Trophoblast cell (in vitro differentiated cells and primary cell): Measurements from ENCODE around the gene EFNA5.

Experiments
- DNase-seq, 2 donors: peaks; one replicate each; pipeline ENCODE4 v3.0.0-alpha.2; 2016
- H2AFZ ChIP-seq: 2 replicates; pipeline ENCODE4 v1.6.1; 2013; ENCODE audit warnings: low read length, moderate library complexity, mild to moderate bottlenecking; ENCODE audit not compliant: insufficient read depth, poor library complexity
- H2AK5ac ChIP-seq: 2 replicates; pipeline ENCODE4 v1.6.1; 2013; ENCODE audit warnings: mild to moderate bottlenecking, low read length
- H2BK120ac ChIP-seq: 2 replicates; pipeline ENCODE4 v1.6.1; 2013; ENCODE audit warnings: low read length, mild to moderate bottlenecking, moderate library complexity; ENCODE audit not compliant: insufficient read depth, poor library complexity
- H2BK12ac ChIP-seq: 2 replicates; pipeline ENCODE4 v1.6.1; 2013; ENCODE audit warnings: mild to moderate bottlenecking, low read length, moderate library complexity
- H2BK5ac ChIP-seq: 2 replicates; pipeline ENCODE4 v1.6.1; 2013; ENCODE audit warnings: low read length, low read depth, moderate library complexity, mild to moderate bottlenecking; ENCODE audit not compliant: poor library complexity
- H3K14ac ChIP-seq: 2 replicates; pipeline ENCODE4 v1.6.1; 2013; ENCODE audit warnings: mild to moderate bottlenecking, low read length
- H3K18ac ChIP-seq: 2 replicates; pipeline ENCODE4 v1.6.1; 2013; ENCODE audit warnings: mild to moderate bottlenecking, low read length
- H3K23ac ChIP-seq: 2 replicates; pipeline ENCODE4 v1.6.1; 2013; ENCODE audit warnings: low read length
- H3K27ac ChIP-seq: 2 replicates; pipeline ENCODE4 v1.5.1; 2013; ENCODE audit warnings: low read depth, mild to moderate bottlenecking, inconsistent platforms, low read length, moderate library complexity
- H3K27me3 ChIP-seq: 2 replicates; pipeline ENCODE4 v1.6.1; 2013; ENCODE audit warnings: inconsistent platforms, mild to moderate bottlenecking, low read length, moderate library complexity; ENCODE audit not compliant: insufficient read depth
- H3K36me3 ChIP-seq, 2 experiments: 1 replicate in 1 of 2; 2 replicates in 1 of 2; pipeline ENCODE4 v1.6.1; 2013; ENCODE audit warnings: low read length in 2 of 2, mild to moderate bottlenecking in 2 of 2, moderate library complexity in 1 of 2; ENCODE audit not compliant: insufficient read depth in 2 of 2, control insufficient read depth in 1 of 2
- H3K4ac ChIP-seq: 2 replicates; pipeline ENCODE4 v1.6.1; 2013; ENCODE audit warnings: low read depth, mild to moderate bottlenecking, low read length, moderate library complexity
- H3K4me1 ChIP-seq, 2 experiments: 1 replicate in 1 of 2; 2 replicates in 1 of 2; pipeline ENCODE4 v1.6.1; 2013; ENCODE audit warnings: low read length in 2 of 2, mild to moderate bottlenecking in 2 of 2, moderate library complexity in 1 of 2; ENCODE audit not compliant: insufficient read depth in 2 of 2, control insufficient read depth in 1 of 2
- H3K4me2 ChIP-seq: 2 replicates; pipeline ENCODE4 v1.6.1; 2013; ENCODE audit warnings: inconsistent platforms, mild to moderate bottlenecking, low read length, moderate library complexity
- H3K4me3 ChIP-seq: 2 replicates; pipeline ENCODE4 v1.5.1; 2013; ENCODE audit warnings: mild to moderate bottlenecking, low read depth, low read length, inconsistent platforms
- H3K79me1 ChIP-seq: one replicate; pipeline ENCODE4 v1.6.1; 2013; ENCODE audit warnings: low read length
- H3K79me2 ChIP-seq: 2 replicates; pipeline ENCODE4 v1.6.1; 2013; ENCODE audit warnings: low read length, mild to moderate bottlenecking; ENCODE audit not compliant: control insufficient read depth, insufficient read depth, poor library complexity
- H3K9ac ChIP-seq: 2 replicates; pipeline ENCODE4 v1.6.1; 2013; ENCODE audit warnings: mild to moderate bottlenecking, low read length
- H3K9me3 ChIP-seq: 2 replicates; pipeline ENCODE4 v1.6.1; 2013; ENCODE audit warnings: low read depth, mild to moderate bottlenecking, control low read depth, inconsistent platforms, low read length; ENCODE audit not compliant: insufficient read depth
- H4K12ac ChIP-seq: 2 replicates; pipeline ENCODE4 v1.6.1; 2013; ENCODE audit warnings: low read depth, mild to moderate bottlenecking, low read length, moderate library complexity
- H4K8ac ChIP-seq: 2 replicates; pipeline ENCODE4 v1.6.1; 2013; ENCODE audit warnings: low read depth, mild to moderate bottlenecking, low read length, moderate library complexity
- H4K91ac ChIP-seq: one replicate; pipeline ENCODE4 v1.6.1; 2013; ENCODE audit warnings: low read depth, mild to moderate bottlenecking, low read length, moderate library complexity
- WGBS: extraction: QIAGEN DNeasy Blood & Tissue Kit; methylation state at CpG from one replicate; pipeline ENCODE4 v1.1.7; 2013; ENCODE audit warnings: missing lambda C conversion rate; ENCODE audit not compliant: insufficient read length, insufficient coverage; ENCODE audit errors: extremely low coverage; 5-methylcytosine and 5-hydroxymethylcytosine counted together

EFNA5 gene

DNA sequence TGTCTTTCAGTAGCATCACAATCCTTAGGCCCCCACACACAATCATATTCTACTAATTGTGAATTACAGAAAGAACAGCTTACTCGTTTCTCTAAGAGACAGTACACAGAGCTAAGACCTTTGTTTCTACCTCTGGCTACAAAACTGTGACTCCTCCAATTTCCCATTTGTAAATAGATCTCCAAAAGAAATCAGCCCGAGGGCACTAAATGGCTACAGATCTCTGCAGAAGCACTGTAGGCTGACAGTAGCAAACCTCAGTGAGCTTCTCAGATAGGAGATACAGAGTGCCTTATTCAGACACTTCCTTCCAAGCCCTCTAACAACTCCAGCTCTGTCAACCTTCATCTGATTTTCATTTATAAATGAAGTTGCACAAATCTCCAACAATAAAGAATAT lies 51.0 kb downstream of the EFNA5 start:
- no peak overlapping the region for H2AK5ac ChIP-seq
- no peaks in the 10 kb centered on the region for H3K4me1 ChIP-seq
- no peak overlapping the region for H4K91ac ChIP-seq
- no peaks in the 10 kb centered on the region for H3K79me2 ChIP-seq
- H4K8ac ChIP-seq: no peak overlapping the region
- no peak overlapping the region for H3K18ac ChIP-seq
- no peak overlapping the region for H4K12ac ChIP-seq
- H2BK5ac ChIP-seq: no peak overlapping the region
- H2BK12ac ChIP-seq: no peak overlapping the region
- no peak overlapping the region for H3K14ac ChIP-seq
- no peaks in the 10 kb centered on the region for H3K79me1 ChIP-seq
- no peak overlapping the region for H3K4me3 ChIP-seq
- no peak for DNase-seq
- H3K9ac ChIP-seq: no peak overlapping the region
- no peaks in the 10 kb centered on the region for H3K36me3 ChIP-seq
- no CpG with 5 or more reads among the region's 2 CpGs for WGBS
- H2AFZ ChIP-seq: no peak overlapping the region
- no peak overlapping the region for H2BK120ac ChIP-seq
- no peak overlapping the region for H3K4ac ChIP-seq
- no peak overlapping the region for H3K27ac ChIP-seq
- no peak overlapping the region for H3K4me2 ChIP-seq
- no peaks in the 10 kb centered on the region for H3K27me3 ChIP-seq
- no peaks in the 10 kb centered on the region for H3K9me3 ChIP-seq
- no peak overlapping the region for H3K23ac ChIP-seq

DNA sequence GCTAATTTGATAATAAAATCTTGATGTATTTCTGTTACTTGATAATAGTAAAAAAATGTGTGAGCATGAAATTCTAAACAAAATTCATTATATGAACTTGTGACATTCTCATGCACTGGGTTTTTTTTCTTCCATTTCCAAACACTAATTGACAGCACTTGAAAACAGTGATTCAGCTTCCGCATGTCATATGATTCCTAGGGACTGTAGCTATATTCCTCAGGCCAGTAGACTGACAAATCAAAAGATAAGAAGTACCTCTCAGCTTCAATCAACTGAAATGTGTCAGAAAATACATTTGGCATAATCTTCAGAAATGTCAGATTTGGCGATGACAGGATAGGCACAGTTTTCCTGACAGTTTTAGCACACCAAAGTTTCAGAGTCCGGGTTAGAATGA lies 52.5 kb downstream of the EFNA5 start:
- Histone ChIP-seq H2BK12ac (no peak overlapping the region), H3K9ac (no peak overlapping the region), H3K4me3 (no peak overlapping the region), H4K12ac (no peak overlapping the region), H3K27ac (no peak overlapping the region), H3K36me3 (no peaks in the 10 kb centered on the region), H2BK5ac (no peak overlapping the region), H3K79me2 (no peaks in the 10 kb centered on the region), H3K79me1 (no peaks in the 10 kb centered on the region), H3K4me1 (no peaks in the 10 kb centered on the region), H2AFZ (no peak overlapping the region), H3K14ac (no peak overlapping the region), H2BK120ac (no peak overlapping the region), H3K18ac (no peak overlapping the region), H3K23ac (no peak overlapping the region), H2AK5ac (no peak overlapping the region), H4K8ac (no peak overlapping the region), H3K27me3 (no peaks in the 10 kb centered on the region), H3K9me3 (no peaks in the 10 kb centered on the region), H3K4me2 (no peak overlapping the region), H4K91ac (no peak overlapping the region), H3K4ac (no peak overlapping the region)
- no peak for DNase-seq
- no CpG with 5 or more reads among the region's 3 CpGs for WGBS

DNA sequence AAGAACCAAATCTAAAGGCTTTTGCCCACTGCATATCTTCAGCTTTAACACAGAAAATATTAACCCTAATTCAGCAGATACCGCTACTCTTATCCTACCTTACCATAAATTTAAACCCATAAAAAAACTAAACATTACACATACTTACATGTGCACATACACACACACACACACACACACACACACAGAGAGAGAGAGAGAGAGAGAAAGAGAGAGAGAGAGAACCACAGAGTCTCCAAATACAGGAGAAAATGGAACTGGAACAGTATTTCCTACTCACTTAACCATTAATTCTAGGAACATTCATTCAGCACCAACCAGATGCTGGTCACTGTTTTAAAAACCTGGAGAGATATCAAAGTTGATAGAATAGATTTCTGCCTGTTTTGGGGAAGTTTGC lies 53.7 kb downstream of the EFNA5 start:
- no peak overlapping the region for H2BK120ac ChIP-seq
- H4K8ac ChIP-seq: no peak overlapping the region
- H3K4me3 ChIP-seq: no peak overlapping the region
- H2BK5ac ChIP-seq: no peak overlapping the region
- WGBS: no CpG with 5 or more reads among the region's 1 CpG
- H2AK5ac ChIP-seq: no peak overlapping the region
- no peak overlapping the region for H2BK12ac ChIP-seq
- H3K14ac ChIP-seq: no peak overlapping the region
- no peaks in the 10 kb centered on the region for H3K4me1 ChIP-seq
- no peaks in the 10 kb centered on the region for H3K36me3 ChIP-seq
- H3K4me2 ChIP-seq: no peak overlapping the region
- no peaks in the 10 kb centered on the region for H3K79me1 ChIP-seq
- H3K9me3 ChIP-seq: no peaks in the 10 kb centered on the region
- no peak for DNase-seq
- no peak overlapping the region for H3K23ac ChIP-seq
- no peak overlapping the region for H4K12ac ChIP-seq
- H3K79me2 ChIP-seq: no peaks in the 10 kb centered on the region
- H3K18ac ChIP-seq: no peak overlapping the region
- no peaks in the 10 kb centered on the region for H3K27me3 ChIP-seq
- no peak overlapping the region for H3K4ac ChIP-seq
- H4K91ac ChIP-seq: no peak overlapping the region
- H3K27ac ChIP-seq: no peak overlapping the region
- H3K9ac ChIP-seq: no peak overlapping the region
- H2AFZ ChIP-seq: no peak overlapping the region

DNA sequence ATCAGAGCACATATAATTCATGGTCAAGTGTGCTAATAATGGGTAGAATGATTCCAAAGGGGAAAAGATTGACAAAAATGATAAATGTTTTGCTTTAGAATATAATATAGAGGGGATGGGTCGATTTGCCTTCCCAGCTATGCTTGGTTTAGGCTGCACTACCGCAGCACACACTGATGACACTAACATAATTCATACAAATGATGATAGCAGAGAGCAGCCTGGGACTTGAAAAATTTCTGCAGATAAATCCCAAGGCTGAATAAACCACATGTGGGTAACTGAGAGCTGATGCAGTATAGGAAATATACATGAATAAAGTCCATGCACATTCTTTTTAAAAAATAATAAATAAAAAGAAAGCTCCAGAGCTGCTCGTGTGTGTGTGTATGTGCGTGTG lies 54.5 kb downstream of the EFNA5 start:
- no peak overlapping the region for H3K4me2 ChIP-seq
- H2BK12ac ChIP-seq: no peak overlapping the region
- H4K8ac ChIP-seq: no peak overlapping the region
- no peaks in the 10 kb centered on the region for H3K79me2 ChIP-seq
- no peaks in the 10 kb centered on the region for H3K79me1 ChIP-seq
- H3K18ac ChIP-seq: no peak overlapping the region
- H2AK5ac ChIP-seq: no peak overlapping the region
- no peak overlapping the region for H2BK5ac ChIP-seq
- H3K9me3 ChIP-seq: no peaks in the 10 kb centered on the region
- H3K27ac ChIP-seq: no peak overlapping the region
- H3K14ac ChIP-seq: no peak overlapping the region
- H2BK120ac ChIP-seq: no peak overlapping the region
- no peaks in the 10 kb centered on the region for H3K27me3 ChIP-seq
- no peak overlapping the region for H3K23ac ChIP-seq
- H3K4me1 ChIP-seq: no peaks in the 10 kb centered on the region
- H4K12ac ChIP-seq: no peak overlapping the region
- no peak overlapping the region for H2AFZ ChIP-seq
- WGBS: no CpG with 5 or more reads among the region's 4 CpGs
- H3K9ac ChIP-seq: no peak overlapping the region
- no peak overlapping the region for H3K4ac ChIP-seq
- no peak overlapping the region for H3K4me3 ChIP-seq
- no peak for DNase-seq
- H3K36me3 ChIP-seq: no peaks in the 10 kb centered on the region
- no peak overlapping the region for H4K91ac ChIP-seq
